ENCODE measurements around the gene PIP5K1B.

The PIP5K1B gene

DNA sequence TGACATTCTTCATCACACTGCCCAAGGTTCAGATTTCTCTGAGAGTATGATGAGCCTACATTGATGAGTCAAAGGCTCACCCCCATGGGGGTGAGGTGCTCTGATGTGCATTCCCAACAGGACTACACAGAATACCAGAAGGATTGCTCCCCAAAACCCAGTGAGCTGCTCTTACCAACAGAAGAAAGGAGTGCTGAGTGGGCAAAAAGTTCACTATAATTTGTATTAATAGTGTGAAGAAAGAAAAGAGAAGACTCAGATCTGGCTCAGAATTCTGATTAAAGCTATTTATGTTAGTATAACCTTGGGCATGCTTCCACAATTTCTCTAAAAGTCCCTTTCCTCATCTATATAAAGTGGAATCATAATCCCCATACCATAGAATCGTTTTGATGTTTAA, 262.8 kb downstream of the PIP5K1B start:
- no peak for DNase-seq (ENCODE audit: low spot score)
- ChIA-PET CTCF (interaction anchor here (0.5 to 0.6 kb wide), 2 partner anchors 78 to 213 kb away, joined by 4 to 5 read pairs; no protein-coding TSS in a partner anchor), POLR2A (ENCODE audit: low non-redundant PET) (no interaction called here)
- no peak for TF ChIP-seq CTCF (conservative IDR thresholded peaks at IDR 0.05; ENCODE audit: low read depth)
- H3K27ac ChIP-seq = no peak overlapping the region

DNA sequence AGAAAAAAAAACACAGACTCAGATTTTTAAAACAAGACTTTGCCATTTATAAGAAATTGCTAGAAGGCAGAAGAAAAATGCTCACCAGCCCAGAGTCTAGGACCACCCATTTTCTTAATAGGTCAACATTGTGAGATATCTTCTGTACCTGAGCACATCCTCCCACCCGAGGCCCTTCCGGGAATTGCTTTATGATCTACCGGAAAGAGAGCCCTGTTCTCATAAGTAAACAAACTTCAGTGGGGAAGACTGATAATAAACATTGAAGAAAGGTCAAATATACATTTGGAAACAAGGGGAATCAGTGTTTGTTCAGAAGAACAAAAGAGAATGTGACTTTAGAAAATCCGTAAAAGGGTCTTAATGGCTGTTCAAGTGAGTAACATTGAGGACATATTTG, 264.5 kb downstream of the PIP5K1B start:
- DNase-seq (ENCODE audit: low spot score) = no peak
- no peak for TF ChIP-seq CTCF (conservative IDR thresholded peaks at IDR 0.05; ENCODE audit: low read depth)
- ChIA-PET CTCF (interaction anchor here (0.7 kb wide), 1 partner anchor 386 kb away, joined by 5 read pairs; no protein-coding TSS in a partner anchor), POLR2A (ENCODE audit: low non-redundant PET) (no interaction called here)
- H3K27ac ChIP-seq = no peak overlapping the region

- no peak for TF ChIP-seq CTCF (conservative IDR thresholded peaks at IDR 0.05; ENCODE audit: low read depth)
- CTCF ChIA-PET = no interaction called here
- DNase-seq (ENCODE audit: low spot score) = no peak
- POLR2A ChIA-PET (ENCODE audit: low non-redundant PET) = no interaction called here
- H3K27ac ChIP-seq = no peak overlapping the region
These were observed 265.1 kb downstream of the PIP5K1B start for GRCh38 chr9:68970151-68970550.

- no peak for DNase-seq (ENCODE audit: low spot score)
- ChIA-PET POLR2A (ENCODE audit: low non-redundant PET) (no interaction called here), CTCF (interaction anchor here (0.6 kb wide), 1 partner anchor 180 kb away, joined by 4 read pairs; no protein-coding TSS in a partner anchor)
- no peak overlapping the region for H3K27ac ChIP-seq
- TF ChIP-seq CTCF (conservative IDR thresholded peaks at IDR 0.05; ENCODE audit: low read depth) = no peak
These were observed 268.6 kb downstream of the PIP5K1B start for GRCh38 chr9:68973619-68974018.

- no peak overlapping the region for H3K27ac ChIP-seq
- DNase-seq (ENCODE audit: low spot score) = no peak
- POLR2A ChIA-PET (ENCODE audit: low non-redundant PET) = no interaction called here
- CTCF ChIA-PET = interaction anchor here (0.6 to 1.6 kb wide), 2 partner anchors 25 to 180 kb away, joined by 4 read pairs; no protein-coding TSS in a partner anchor
- TF ChIP-seq CTCF (conservative IDR thresholded peaks at IDR 0.05; ENCODE audit: low read depth) = no peak
These were observed 269.4 kb downstream of the PIP5K1B start for GRCh38 chr9:68974431-68974830.

DNA sequence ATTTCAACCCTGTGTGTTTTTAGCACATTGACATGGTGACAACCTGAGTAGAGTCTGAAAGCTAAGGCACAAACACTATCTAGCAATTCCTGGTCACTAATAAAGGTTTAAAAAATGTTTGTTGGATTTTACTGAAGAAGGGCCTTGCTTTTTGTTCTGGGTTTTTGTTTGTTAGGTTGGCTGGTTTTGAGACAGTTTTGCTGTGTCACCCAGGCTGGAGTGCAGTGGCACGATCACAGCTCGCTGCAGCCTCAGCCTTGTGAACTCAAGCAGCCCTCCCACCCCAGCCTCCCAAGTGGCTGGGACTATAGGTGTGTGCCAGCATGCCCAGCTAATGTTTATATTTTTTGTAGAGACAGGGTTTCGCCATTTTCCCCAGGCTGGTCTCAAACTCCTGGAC, 269.9 kb downstream of the PIP5K1B start:
- no peak for TF ChIP-seq CTCF (conservative IDR thresholded peaks at IDR 0.05; ENCODE audit: low read depth)
- ChIA-PET CTCF (interaction anchor here (1.6 kb wide), 1 partner anchor 25 kb away, joined by 4 read pairs; no protein-coding TSS in a partner anchor), POLR2A (ENCODE audit: low non-redundant PET) (no interaction called here)
- DNase-seq (ENCODE audit: low spot score) = no peak
- H3K27ac ChIP-seq = no peak overlapping the region

All from RWPE1 (cell line).